ENCODE data around the gene MOV10L1.

MOV10L1 gene

GRCh38 chr22:50188356-50188755 lies 98.5 kb downstream of the MOV10L1 start:
- Histone ChIP-seq H3K9me3 (ENCODE audit: control insufficient read depth in 2 of 2, low read length in 2 of 2) (no peaks in the 10 kb centered on the region), H3K4me1 (ENCODE audit: control insufficient read depth, insufficient read depth, low read length) (peaks cover 55% of the 10 kb centered on the region), H3K36me3 (ENCODE audit: control insufficient read depth in 2 of 2, insufficient read depth in 2 of 2, low read length in 2 of 2) (no peaks in the 10 kb centered on the region), H3K4me3 (ENCODE audit: low read length in 2 of 2) (no peak overlapping the region), H3K9ac (ENCODE audit: low read length in 2 of 2) (no peak overlapping the region), H3K27ac (ENCODE audit: low read length) (no peak overlapping the region), H3K27me3 (ENCODE audit: control insufficient read depth in 1 of 2, insufficient read depth in 2 of 2, low read length in 2 of 2) (no peaks in the 10 kb centered on the region)

GRCh38 chr22:50189184-50189848 lies 99.5 kb downstream of the MOV10L1 start:
- Histone ChIP-seq H3K9me3 (ENCODE audit: control insufficient read depth in 2 of 2, low read length in 2 of 2) (no peaks in the 10 kb centered on the region), H3K4me1 (ENCODE audit: control insufficient read depth, insufficient read depth, low read length) (peaks cover 47% of the 10 kb centered on the region), H3K27ac (ENCODE audit: low read length) (no peak overlapping the region), H3K36me3 (ENCODE audit: control insufficient read depth in 2 of 2, insufficient read depth in 2 of 2, low read length in 2 of 2) (no peaks in the 10 kb centered on the region), H3K9ac (ENCODE audit: low read length in 2 of 2) (no peak overlapping the region), H3K27me3 (ENCODE audit: control insufficient read depth in 1 of 2, insufficient read depth in 2 of 2, low read length in 2 of 2) (no peaks in the 10 kb centered on the region), H3K4me3 (ENCODE audit: low read length in 2 of 2) (no peak overlapping the region)

DNA sequence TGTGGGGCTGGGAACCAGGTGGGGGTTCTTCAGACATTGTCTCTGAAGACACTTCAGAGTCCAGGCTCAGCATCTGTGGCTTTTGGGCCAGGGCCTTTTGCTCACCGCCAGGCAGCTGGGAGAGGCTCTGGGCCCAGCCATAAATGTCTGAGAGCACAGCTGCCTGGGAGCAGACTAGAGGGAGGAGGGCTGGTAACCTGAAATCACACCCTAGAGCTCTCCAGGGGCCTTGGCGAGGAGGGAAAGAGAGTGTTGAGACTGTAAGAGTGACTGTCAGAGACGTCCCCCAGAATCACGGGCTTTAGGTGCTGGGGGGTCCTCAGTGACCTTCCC lies 100.0 kb downstream of the MOV10L1 start:
- Histone ChIP-seq H3K27me3 (ENCODE audit: control insufficient read depth in 1 of 2, insufficient read depth in 2 of 2, low read length in 2 of 2) (no peaks in the 10 kb centered on the region), H3K9ac (ENCODE audit: low read length in 2 of 2) (peak overlapping the region; percentile 48 to 51), H3K4me3 (ENCODE audit: low read length in 2 of 2) (peak overlapping the region; percentile 43 to 72), H3K27ac (ENCODE audit: low read length) (peak overlapping the region; percentile 60), H3K9me3 (ENCODE audit: control insufficient read depth in 2 of 2, low read length in 2 of 2) (no peaks in the 10 kb centered on the region), H3K4me1 (ENCODE audit: control insufficient read depth, insufficient read depth, low read length) (peaks cover 42% of the 10 kb centered on the region), H3K36me3 (ENCODE audit: control insufficient read depth in 2 of 2, insufficient read depth in 2 of 2, low read length in 2 of 2) (peaks cover 0 to 5% of the 10 kb centered on the region in 2 donors)

- peak overlapping the region; percentile 48 to 51 for H3K9ac ChIP-seq (ENCODE audit: low read length in 2 of 2)
- peaks cover 37% of the 10 kb centered on the region for H3K4me1 ChIP-seq (ENCODE audit: control insufficient read depth, insufficient read depth, low read length)
- no peaks in the 10 kb centered on the region for H3K9me3 ChIP-seq (ENCODE audit: control insufficient read depth in 2 of 2, low read length in 2 of 2)
- H3K4me3 ChIP-seq (ENCODE audit: low read length in 2 of 2) = peak overlapping the region; percentile 43 to 72
- peaks cover 0 to 6% of the 10 kb centered on the region in 2 donors for H3K36me3 ChIP-seq (ENCODE audit: control insufficient read depth in 2 of 2, insufficient read depth in 2 of 2, low read length in 2 of 2)
- H3K27ac ChIP-seq (ENCODE audit: low read length) = peak overlapping the region; percentile 60
- no peaks in the 10 kb centered on the region for H3K27me3 ChIP-seq (ENCODE audit: control insufficient read depth in 1 of 2, insufficient read depth in 2 of 2, low read length in 2 of 2)
These were observed 100.6 kb downstream of the MOV10L1 start for GRCh38 chr22:50190182-50190940.

- Histone ChIP-seq H3K36me3 (ENCODE audit: control insufficient read depth in 2 of 2, insufficient read depth in 2 of 2, low read length in 2 of 2) (peaks cover 0 to 6% of the 10 kb centered on the region in 2 donors), H3K4me3 (ENCODE audit: low read length in 2 of 2) (peak overlapping the region; percentile 43 to 72), H3K27me3 (ENCODE audit: control insufficient read depth in 1 of 2, insufficient read depth in 2 of 2, low read length in 2 of 2) (no peaks in the 10 kb centered on the region), H3K4me1 (ENCODE audit: control insufficient read depth, insufficient read depth, low read length) (peaks cover 35% of the 10 kb centered on the region), H3K27ac (ENCODE audit: low read length) (peak overlapping the region; percentile 60), H3K9me3 (ENCODE audit: control insufficient read depth in 2 of 2, low read length in 2 of 2) (no peaks in the 10 kb centered on the region), H3K9ac (ENCODE audit: low read length in 2 of 2) (peak overlapping the region; percentile 36 to 39)
These were observed 101.3 kb downstream of the MOV10L1 start for GRCh38 chr22:50190941-50191741.

- no peak overlapping the region for H3K27ac ChIP-seq (ENCODE audit: low read length)
- H3K9me3 ChIP-seq (ENCODE audit: control insufficient read depth in 2 of 2, low read length in 2 of 2) = no peaks in the 10 kb centered on the region
- peaks cover 28% of the 10 kb centered on the region for H3K4me1 ChIP-seq (ENCODE audit: control insufficient read depth, insufficient read depth, low read length)
- peaks cover 0 to 6% of the 10 kb centered on the region in 2 donors for H3K36me3 ChIP-seq (ENCODE audit: control insufficient read depth in 2 of 2, insufficient read depth in 2 of 2, low read length in 2 of 2)
- no peaks in the 10 kb centered on the region for H3K27me3 ChIP-seq (ENCODE audit: control insufficient read depth in 1 of 2, insufficient read depth in 2 of 2, low read length in 2 of 2)
- H3K4me3 ChIP-seq (ENCODE audit: low read length in 2 of 2) = no peak overlapping the region
- no peak overlapping the region for H3K9ac ChIP-seq (ENCODE audit: low read length in 2 of 2)
These were observed 102.8 kb downstream of the MOV10L1 start for GRCh38 chr22:50192436-50193204.

DNA sequence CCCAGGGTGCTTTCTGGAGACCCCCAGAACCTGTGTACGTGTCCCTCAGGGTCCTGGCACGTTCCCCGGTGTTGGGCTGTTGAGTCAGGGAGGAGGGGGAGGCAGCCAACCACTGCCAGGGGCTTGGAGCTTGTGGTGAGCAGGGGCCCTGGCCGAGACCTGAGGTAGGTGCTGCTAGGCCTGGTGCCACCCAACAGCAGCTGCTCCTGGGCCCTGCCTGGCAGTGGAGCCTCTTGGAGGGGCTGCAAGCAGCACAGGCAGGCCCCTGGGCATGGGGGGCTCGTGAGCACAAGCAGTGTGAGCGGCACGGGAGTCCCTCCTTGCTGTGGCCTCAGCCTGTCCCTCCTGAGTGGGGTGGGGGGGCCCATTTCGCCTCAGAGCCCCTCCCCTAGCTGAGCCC lies 103.8 kb downstream of the MOV10L1 start:
- Histone ChIP-seq H3K36me3 (ENCODE audit: control insufficient read depth in 2 of 2, insufficient read depth in 2 of 2, low read length in 2 of 2) (peaks cover 0 to 6% of the 10 kb centered on the region in 2 donors), H3K9ac (ENCODE audit: low read length in 2 of 2) (no peak overlapping the region), H3K27me3 (ENCODE audit: control insufficient read depth in 1 of 2, insufficient read depth in 2 of 2, low read length in 2 of 2) (no peaks in the 10 kb centered on the region), H3K9me3 (ENCODE audit: control insufficient read depth in 2 of 2, low read length in 2 of 2) (no peaks in the 10 kb centered on the region), H3K4me1 (ENCODE audit: control insufficient read depth, insufficient read depth, low read length) (peaks cover 28% of the 10 kb centered on the region), H3K27ac (ENCODE audit: low read length) (no peak overlapping the region), H3K4me3 (ENCODE audit: low read length in 2 of 2) (no peak overlapping the region)

DNA sequence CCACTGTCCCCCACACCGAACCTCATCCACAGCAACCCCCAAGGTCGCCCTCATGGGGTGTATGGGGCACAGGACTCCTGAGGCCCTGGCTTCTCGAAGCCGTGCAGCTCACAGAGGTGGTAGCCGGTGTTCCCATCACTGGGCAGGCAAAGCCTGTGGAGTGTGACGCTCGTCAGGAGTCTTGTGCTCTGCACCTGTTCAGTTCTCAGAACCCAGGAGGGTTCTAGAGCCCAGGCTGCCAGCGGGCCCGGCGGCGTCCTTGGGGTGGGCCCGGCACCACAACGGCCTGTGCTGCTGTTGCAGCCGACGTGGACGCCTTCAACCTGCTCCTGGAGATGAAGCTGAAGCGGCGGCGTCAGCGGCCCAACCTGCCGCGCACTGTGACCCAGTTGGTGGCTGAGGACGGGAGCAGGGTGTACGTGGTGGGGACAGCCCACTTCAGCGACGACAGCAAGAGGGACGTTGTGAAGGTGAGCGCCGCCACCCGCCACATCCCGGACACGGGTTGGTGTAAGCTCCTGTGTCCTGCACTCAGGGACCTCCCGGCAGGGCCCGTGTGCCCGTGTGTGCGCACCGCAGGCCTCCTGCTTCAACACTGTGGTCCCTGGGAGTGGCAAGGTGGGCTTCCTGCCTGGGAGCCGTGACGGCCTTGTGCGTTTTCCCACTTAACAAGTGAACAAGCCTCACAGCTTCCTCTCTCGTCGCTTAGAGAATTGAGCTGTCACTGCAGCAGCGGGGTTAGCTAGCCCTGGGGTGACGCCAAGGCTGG lies 104.4 kb downstream of the MOV10L1 start:
- Histone ChIP-seq H3K36me3 (ENCODE audit: control insufficient read depth in 2 of 2, insufficient read depth in 2 of 2, low read length in 2 of 2) (peaks cover 0 to 6% of the 10 kb centered on the region in 2 donors), H3K27me3 (ENCODE audit: control insufficient read depth in 1 of 2, insufficient read depth in 2 of 2, low read length in 2 of 2) (no peaks in the 10 kb centered on the region), H3K4me1 (ENCODE audit: control insufficient read depth, insufficient read depth, low read length) (peaks cover 23% of the 10 kb centered on the region), H3K9ac (ENCODE audit: low read length in 2 of 2) (no peak overlapping the region), H3K9me3 (ENCODE audit: control insufficient read depth in 2 of 2, low read length in 2 of 2) (no peaks in the 10 kb centered on the region), H3K4me3 (ENCODE audit: low read length in 2 of 2) (no peak overlapping the region), H3K27ac (ENCODE audit: low read length) (no peak overlapping the region)

DNA sequence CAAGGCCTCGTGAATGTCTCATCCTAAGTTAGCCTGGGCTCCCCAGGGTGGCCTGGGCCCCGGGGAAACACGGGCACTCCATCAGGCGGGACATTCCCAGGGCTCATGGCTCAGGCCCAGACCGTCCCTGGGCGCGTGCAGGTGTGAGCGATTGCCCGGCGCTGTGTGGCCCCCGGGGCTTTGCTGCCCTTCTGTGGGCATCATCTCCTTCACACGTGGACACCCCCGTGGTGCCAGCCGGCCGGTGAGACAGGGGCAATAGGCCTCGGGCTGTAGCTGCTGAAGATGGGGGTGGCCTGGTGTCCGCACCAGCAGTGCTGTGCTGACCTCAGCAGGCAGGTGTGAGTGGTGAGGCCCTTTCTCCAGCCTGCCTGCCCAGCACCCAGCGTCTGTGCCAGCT lies 106.5 kb downstream of the MOV10L1 start:
- Histone ChIP-seq H3K27ac (ENCODE audit: low read length) (no peak overlapping the region), H3K9me3 (ENCODE audit: control insufficient read depth in 2 of 2, low read length in 2 of 2) (no peaks in the 10 kb centered on the region), H3K36me3 (ENCODE audit: control insufficient read depth in 2 of 2, insufficient read depth in 2 of 2, low read length in 2 of 2) (peaks cover 0 to 6% of the 10 kb centered on the region in 2 donors), H3K4me1 (ENCODE audit: control insufficient read depth, insufficient read depth, low read length) (peaks cover 17% of the 10 kb centered on the region), H3K27me3 (ENCODE audit: control insufficient read depth in 1 of 2, insufficient read depth in 2 of 2, low read length in 2 of 2) (no peaks in the 10 kb centered on the region), H3K9ac (ENCODE audit: low read length in 2 of 2) (no peak overlapping the region), H3K4me3 (ENCODE audit: low read length in 2 of 2) (no peak overlapping the region)

Data from stomach smooth muscle (tissue), 2 donors.